Measurements from ENCODE around the gene PTPN7.
"Not testable (repeated sequence)": the region's sequence is repeated elsewhere in the genome, so short reads cannot be mapped to it uniquely, and the experiment has no call there.

PTPN7 gene

DNA sequence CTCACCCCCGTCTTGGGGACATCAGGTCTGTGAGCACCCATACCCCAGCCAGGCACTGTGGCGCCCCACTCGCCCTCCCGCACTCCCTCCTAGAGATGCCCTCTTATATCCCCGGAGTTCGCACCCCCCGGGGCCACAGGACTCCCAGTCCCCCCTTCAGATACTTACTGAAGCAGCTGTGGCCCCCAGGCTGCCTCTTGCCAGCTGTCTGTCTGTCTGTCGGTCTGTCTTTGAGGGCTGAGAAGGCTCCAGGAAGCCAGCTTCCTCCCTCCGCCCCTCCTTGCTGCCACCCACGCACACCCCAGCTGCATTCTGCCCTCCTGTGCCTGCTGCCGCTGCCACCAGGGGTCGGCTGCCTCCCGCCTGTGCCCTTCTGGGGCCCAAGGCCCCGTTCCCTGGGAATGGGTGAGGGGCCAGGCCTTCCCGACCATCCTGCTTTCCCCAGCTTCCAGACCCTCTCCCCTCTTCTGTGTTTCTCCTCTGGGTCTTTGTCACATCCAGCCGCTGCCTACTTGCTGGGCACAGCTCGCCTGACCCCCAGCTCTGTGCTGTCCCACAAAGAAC lies at the start of gene PTPN7:
Gene PTPN7 (minus strand): TSS at position 226 of the 564 bp plus-strand sequence. CDS start 1,200 bp downstream, outside the sequence.
- DNase-seq (ENCODE audit: low read depth in 1 of 2, low spot score in 1 of 2), result peak; percentile 70 to 81

DNA sequence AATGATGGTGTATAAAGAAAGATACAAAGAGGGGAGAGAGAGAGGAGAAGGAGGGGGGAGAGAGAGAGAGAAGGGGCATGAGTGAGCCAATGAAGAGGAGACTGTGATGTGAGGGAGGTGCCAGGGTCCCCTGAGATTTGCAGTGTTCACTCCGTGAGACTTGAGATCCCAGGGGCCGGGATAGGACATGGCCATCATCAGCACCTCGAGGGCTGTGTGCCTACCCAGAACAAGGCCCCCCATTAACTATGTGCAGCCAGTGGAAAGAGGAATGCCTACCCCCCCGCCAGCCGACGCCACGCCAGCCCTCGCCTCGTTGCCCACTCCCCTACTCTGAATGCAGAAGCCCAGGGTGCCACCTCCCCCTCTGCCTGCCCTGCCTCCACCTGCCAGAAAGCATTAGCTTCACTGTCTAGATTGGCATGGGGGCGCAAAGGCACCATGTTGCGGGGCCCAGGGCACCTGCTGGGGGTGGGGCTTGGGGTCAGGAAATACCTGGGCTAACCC lies 48.0 kb upstream of the PTPN7 start:
- no peak for DNase-seq (ENCODE audit: low read depth in 1 of 2, low spot score in 1 of 2)

DNA sequence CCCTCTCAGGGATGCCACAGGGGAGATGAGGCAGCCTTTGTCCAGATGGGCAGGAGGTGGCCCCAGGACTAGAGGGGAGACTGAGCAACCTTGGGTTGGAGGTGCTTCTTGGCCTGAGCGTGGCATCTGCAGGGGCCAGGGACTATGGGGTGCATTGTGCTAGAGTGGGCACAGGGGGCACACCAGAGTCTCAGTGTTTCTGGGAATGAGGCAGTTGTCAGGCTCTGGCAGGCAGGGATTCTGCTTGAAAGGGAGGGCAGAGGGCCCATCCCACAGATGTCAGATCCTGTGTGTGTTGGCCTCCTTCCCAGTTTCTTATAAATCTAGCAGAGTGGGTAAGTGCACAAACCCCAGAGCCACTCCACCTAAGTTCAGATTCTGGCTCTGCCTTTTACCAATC lies 46.9 kb upstream of the PTPN7 start:
- no peak for DNase-seq (ENCODE audit: low read depth in 1 of 2, low spot score in 1 of 2)

DNA sequence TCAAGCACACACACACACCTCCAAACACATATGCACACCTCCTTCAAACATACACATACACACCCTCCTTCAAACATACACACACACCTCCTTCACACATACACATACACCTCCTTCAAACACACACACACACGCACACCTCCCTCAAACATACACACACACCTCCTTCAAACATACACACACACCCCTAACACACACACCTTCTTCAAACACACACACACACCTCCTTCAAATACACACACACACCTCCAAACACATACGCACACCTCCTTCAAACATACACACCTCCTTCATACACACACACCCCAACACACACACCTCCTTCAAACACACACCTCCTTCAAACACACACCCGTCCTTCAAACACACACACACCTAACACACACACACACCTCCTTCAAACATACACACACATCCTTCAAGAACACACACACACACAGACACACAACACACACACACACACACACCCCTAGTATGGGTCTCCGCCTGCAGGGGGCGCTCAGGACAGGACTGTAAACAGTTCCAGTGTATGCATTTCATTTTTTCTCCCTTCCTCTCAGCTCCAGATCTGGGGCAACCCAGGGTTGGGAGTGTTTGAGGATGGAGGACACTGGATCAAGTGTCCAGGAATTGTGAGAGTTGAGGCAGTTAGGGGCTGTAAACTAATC lies 45.3 kb upstream of the PTPN7 start:
- no peak for DNase-seq (ENCODE audit: low read depth in 1 of 2, low spot score in 1 of 2)

DNA sequence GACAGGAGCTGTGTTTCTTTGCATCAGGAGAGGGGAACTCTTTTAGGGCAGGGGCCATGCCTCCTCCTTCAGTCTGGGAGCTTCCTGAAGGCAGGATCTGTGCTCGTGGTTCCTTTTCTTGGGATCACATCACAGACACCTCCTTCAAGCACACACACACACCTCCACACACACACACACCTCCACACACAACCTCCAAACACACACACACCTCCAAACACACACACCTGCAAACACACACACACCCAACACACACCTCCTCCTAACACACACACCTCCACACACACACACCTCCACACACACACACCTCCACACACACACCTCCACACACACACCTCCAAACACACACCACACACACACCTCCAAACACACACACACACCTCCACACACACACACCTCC lies 43.7 kb upstream of the PTPN7 start:
- DNase-seq (ENCODE audit: low read depth in 1 of 2, low spot score in 1 of 2), result no peak

DNA sequence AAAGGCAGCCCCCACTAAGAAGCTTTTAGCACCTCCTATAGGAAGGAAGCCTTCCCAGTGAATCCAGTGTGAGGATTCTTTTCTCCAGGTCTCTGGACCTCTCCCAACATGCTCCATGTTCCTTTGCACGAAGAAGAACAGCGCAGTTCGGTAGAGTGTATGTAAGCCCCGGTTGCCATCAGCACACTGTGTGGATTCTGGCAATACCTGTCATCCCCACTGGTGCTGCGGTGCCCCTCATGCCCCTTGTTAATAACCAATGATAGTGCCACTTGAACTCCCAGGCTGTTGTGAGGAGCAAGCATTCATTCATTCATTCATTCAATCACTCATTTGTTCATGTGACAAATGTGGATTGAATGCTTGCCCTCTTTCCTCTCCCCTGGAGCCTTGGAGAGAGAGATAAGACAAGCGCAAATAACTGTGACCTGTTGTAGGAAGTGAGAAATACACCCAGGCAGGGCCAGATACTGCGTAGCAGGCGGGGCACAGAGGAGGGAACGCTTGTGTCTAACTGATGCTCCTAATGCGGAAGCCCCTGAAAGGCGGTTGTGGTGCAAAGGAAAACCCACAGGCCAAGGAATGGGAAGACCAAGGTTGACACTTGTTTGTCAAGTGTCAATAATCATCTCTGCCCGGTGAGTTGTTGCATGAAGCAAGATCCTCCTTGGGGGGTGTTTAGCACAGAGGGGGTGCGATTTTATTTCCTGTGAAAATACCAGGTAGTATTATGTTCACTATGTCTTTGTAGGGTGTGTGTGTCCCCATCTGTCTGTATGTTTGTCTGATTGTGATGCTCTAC lies 43.0 kb upstream of the PTPN7 start:
- no peak for DNase-seq (ENCODE audit: low read depth in 1 of 2, low spot score in 1 of 2)

DNA sequence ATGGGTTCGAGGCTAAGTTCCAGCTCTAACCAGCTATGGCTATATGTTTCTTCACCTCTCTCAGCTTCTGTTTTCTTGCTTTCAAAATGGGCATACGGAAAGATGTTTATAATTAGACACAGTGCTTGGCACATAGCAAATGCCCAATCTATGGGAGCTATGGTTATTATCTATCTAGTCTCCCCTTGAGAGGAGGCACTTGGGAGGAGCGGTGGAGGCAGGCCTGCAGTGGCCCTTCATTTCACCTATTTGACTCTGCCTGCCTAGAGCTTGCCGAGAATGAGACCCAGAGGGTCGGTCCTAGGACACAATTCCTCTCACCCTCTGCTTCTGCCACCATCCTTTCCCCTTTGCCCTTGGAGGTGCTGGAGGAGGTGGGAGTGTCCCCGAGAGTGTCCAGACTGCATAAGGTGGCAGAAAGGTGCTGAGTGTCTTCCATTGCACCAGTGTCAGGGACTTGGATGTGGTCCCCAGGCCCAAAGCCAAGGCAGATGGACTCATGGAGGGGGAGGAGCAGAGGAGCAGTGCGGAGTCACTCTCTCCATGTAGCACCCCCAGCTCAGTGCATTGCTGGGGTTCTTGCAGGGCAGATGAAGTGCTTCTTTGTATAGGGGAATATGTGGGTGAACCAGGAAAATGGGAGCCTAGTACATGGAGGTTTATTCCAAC lies 42.2 kb upstream of the PTPN7 start:
- DNase-seq (ENCODE audit: low read depth in 1 of 2, low spot score in 1 of 2), result no peak

DNA sequence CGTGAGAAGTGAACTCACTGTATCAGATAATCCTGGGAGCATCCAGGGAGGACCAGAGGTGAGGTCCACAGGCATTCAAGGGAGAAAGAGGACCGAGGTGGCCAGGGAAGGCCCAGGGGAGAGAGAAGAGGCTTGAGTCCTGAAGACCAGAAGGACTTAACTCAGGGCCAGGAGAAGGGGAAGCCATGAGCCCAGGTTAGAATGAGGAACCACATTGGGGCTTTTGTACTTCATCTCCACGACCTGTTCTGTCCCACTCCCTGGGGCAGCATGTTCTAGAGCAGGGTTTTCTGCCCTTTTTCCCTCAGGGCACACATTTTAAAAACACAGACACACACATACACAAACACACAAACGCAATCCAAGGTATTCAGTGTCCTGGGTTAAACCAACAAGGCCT lies 41.6 kb upstream of the PTPN7 start:
- DNase-seq (ENCODE audit: low read depth in 1 of 2, low spot score in 1 of 2), result no peak

DNA sequence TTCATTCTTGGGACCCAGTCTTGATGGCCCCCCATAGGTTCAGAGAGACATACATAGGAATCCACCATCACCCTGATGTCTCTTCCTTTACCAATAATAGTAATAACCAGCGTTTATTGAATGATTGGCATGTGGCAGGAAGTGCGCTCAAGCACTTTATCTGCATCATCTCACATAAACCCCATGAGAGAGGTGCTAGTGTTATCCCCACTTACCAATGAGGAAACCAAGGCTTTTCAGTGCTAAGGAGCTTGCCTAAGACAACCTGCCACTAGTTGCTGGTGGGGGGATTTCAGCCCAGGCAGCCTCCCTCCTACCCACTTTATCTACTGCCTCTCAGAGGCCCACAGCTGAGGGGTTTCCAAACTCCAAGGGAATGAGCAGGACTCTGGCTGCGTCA lies 40.9 kb upstream of the PTPN7 start:
- no peak for DNase-seq (ENCODE audit: low read depth in 1 of 2, low spot score in 1 of 2)

DNA sequence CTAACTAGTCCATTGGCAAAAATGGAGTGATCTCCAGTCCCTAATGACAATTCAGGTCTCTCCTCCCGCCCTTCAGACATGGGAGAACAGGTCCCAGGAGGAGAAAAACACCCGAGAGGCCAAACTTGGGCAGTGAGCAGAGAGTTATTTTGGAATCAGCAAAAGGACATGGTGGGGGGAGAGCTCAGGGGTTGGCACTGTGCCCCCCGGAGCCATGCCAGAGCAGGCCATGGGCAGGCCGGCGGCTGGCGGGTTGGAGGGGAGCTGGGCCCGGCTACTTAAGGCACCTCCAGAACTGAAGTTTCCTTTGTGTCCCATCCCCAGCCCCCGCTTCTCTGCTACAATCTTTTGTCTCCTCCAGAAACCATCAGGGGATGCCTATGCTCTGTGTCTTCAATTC lies 40.3 kb upstream of the PTPN7 start:
- DNase-seq (ENCODE audit: low read depth in 1 of 2, low spot score in 1 of 2), result no peak

DNA sequence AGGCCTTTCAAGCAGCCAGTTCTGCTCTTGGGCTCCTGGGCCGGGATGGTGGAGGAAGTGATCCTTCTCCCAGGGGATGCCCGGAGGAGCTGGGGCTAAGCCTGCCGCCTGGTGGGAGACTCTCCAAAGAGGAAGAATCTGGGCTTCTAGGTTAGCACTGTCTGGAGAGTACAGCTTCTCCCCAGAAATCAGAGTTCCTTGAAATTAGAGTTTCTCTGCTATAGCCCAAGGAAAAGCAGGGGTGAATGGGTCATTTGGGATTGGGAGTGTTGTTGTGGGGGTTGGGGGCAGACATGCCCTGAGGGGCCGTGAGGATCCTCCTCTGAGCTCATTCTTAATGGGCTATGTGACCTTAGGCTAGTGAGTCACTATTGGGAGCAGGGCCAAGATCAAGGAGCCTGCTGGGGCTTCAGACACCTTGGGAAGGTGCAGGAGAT lies 39.7 kb upstream of the PTPN7 start:
- no peak for DNase-seq (ENCODE audit: low read depth in 1 of 2, low spot score in 1 of 2)

DNA sequence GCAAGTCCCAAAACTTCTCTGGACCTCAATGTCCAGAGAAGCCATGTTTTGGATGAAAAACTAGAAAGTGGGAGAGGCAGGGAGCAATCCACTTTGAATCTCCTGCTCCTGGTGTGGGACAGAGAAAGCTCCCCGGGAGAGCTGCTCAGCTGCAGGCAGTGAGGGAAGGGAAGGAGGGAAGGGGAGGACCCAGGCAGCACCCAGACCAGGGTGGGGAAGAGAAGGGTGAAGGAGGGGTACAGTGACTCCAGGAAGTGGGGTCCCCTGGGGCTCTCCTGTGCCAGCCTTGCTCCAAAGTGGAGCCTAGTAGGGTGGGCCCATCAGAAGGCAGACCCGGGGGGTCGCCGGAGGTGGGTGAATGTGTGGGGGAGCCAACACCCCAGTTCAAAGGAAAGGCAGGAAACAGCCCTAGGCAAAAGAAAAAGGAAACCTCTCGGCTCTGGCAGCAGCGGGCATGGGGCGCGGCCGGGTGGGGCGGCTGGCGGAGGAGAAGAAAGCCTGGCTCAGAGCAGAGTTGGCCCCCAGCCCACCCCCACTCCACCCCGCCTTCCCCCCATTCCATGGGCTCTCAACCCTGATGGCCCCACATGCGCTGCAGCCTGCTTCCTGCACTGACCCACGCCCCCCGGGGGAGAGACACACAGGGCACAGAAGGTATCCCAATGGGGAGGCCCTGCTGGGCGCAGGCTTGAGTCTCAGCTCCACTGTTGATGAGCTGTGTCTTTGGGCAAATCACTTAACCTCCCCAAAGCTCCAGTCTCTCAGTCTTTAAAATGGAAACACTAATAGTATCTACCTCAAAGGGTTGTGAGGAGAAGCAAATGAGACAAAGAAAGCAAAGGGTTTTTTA lies 38.9 kb upstream of the PTPN7 start:
- no peak for DNase-seq (ENCODE audit: low read depth in 1 of 2, low spot score in 1 of 2)

DNA sequence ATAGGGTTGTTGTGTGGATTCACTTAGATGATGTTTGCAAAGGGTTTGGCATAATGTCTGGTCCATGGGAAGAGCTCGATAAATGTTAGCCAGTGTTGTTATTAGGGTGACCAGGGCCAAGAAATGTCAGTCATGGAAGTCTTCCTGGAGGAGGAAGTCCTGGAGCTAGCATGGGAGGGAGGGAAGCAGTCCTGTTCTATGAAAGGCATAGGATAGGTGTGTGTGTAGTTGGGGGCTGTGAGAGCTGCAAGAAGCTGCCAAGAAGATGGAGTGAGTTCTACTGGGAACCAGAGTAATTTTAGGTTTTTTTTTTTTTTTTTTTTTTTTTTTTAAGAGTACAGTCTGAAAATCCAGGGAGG lies 37.9 kb upstream of the PTPN7 start:
- no peak for DNase-seq (ENCODE audit: low read depth in 1 of 2, low spot score in 1 of 2)

DNA sequence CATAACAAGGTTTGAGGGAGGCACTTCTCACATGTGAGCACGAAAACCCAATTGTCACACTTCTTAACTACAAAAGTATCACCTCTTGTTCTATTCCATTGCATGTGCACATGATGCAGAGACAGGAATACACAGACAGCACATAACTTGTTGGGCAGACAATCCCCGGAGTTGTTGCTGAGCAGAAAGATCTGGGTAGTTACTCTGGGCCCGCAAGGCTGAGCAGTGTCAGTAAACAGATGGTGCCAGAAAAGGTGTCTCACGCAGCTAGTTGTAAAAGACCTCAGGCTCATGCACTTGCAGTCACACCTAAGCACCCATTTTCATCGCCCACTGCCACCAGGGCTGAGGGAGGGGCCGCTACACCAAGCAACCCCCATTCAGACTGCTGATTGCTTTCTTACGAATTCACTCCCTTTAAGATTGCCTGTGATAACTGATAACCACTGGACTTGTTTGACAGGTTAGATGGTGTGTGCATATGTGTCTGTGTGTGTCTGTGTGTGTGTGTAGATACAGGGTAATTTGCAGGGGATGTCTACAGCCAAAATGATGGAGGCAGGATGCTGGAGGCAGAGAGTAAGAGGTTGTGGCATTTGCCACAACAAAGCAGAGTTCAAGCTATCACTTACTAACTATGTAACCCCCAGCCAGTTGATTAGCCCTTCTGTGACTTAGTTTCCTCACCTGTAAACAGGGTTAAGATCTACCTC lies 37.4 kb upstream of the PTPN7 start:
- DNase-seq (ENCODE audit: low read depth in 1 of 2, low spot score in 1 of 2), result no peak

DNA sequence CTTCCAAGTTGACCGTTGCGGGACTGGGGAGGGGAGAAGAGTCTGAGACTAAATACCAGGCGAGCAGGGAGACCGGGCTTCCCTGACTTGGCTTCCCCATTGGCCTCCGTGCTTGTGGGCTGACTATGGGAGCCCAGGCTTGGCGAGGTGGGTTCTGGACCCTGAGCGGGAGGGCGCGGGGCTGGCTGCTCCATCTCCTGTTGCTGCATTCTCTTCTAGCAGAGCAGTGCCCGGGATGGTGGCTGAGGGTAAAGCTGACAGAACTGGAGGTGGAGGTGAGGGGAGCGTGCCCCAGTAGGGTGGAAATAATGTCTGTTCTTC lies 33.9 kb upstream of the PTPN7 start:
- DNase-seq (ENCODE audit: low read depth in 1 of 2, low spot score in 1 of 2), result no peak

DNA sequence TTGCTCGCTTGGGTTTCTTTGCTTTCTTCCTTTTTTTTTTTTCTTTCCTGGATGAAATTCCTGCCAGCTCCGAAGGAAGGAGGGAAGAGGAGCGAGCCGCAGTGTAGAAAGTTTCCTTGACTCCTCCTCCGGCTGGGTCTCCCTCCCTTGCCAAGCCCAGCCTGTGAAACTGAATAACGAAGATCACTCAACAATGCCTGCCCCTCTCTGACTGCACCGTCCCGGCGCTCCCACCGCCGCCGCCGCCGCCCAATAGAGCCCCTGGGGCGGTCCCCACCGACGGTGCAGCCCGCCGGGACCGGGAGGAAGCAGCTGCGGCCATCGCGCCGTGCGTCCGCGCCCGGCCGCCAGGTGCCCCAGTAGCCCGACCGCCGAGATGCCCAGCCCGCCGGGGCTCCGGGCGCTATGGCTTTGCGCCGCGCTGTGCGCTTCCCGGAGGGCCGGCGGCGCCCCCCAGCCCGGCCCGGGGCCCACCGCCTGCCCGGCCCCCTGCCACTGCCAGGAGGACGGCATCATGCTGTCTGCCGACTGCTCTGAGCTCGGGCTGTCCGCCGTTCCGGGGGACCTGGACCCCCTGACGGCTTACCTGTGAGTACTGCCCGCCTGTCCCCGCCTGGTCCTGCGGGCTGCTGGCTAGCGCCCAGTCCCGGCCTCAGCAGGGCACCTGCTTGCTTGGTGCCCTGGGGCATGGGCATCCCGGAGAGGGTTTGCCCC lies 33.4 kb upstream of the PTPN7 start, which contains the start of gene LGR6:
Gene LGR6 (plus strand): TSS at position 186 of the 714 bp plus-strand sequence. CDS start 191 bp downstream, at position 377.
- DNase-seq (ENCODE audit: low read depth in 1 of 2, low spot score in 1 of 2), result no peak

DNA sequence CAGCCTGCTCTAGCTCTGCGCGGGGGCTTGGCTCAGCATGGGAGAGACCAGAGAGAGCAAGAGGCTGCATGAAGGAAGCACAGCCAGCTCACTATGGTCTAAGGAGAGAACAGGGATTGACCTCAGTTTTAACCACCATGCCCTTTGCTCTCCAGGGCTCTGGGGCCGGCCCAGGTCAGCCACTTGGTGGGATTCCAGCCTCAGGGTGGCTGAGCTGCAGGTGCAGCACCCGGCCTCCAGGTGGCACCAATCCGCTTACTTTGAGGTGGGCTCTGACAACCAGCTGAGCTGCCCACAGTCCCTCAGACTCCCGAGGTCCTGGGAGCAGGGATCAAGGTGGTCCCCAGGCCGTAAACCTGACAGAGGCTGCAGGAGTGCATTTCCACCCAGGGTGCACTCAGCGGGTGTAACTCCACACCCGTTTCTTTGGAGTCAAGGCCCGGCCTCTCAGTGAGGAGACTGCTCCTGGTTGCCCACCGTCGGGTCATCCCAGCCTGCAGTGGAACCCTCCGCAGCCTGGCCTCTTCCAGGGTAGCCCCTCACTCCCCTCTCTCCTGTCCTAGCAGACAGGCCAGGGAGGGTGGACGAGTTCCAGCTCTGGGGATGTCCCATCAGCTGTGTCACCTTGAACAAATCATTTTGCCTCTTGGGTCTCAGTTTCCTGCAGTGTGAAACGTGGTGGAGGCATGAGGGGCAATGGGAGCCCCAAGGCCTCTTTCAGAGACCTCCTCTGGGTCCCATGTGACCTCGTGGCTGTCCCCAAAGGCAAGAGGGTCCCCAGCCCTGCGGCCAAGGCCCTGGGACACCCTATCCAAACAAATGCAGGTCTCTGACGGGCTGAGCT lies 32.6 kb upstream of the PTPN7 start:
- peak; percentile 22 to 33 for DNase-seq (ENCODE audit: low read depth in 1 of 2, low spot score in 1 of 2)

DNA sequence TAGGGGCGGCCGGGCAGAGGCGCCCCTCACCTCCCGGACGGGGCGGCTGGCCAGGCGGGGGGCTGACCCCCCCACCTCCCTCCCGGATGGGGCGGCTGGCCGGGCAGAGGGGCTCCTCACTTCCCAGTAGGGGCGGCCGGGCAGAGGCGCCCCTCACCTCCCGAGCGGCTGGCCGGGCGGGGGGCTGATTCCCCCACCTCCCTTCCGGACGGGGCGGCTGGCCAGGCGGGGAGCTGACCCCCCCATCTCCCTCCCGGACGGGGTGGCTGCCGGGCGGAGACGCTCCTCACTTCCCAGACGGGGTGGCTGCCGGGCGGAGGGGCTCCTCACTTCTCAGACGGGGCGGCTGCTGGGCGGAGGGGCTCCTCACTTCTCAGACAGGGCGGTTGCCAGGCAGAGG lies 31.0 kb upstream of the PTPN7 start:
- not testable (repeated sequence) for DNase-seq (ENCODE audit: low read depth in 1 of 2, low spot score in 1 of 2)

Measured in stimulated activated CD4-positive, alpha-beta T cell treated with anti-CD3 and anti-CD28 coated beads, Interleukin-15, amount 100 ng/mL, for 1 hour (primary cell).